Measurements from ENCODE around the gene PLEKHG3. TPM values are rescaled to one million over a fixed set of nuclear protein-coding genes. Genes with fewer than 3 reads are reported as not detected.
"Not testable (repeated sequence)": the region's sequence is repeated elsewhere in the genome, so short reads cannot be mapped to it uniquely, and the experiment has no call there.

Gene PLEKHG3
- total RNA-seq, 1 donor from 2014 or later, result 26.7 TPM

GRCh38 chr14:64686282-64686615 is 18.0 kb upstream of the PLEKHG3 start:
- intact Hi-C loops (cut with micrococcal nuclease), result no loop called here

- intact Hi-C loops (cut with micrococcal nuclease), result no loop called here
These were observed 16.2 kb upstream of the PLEKHG3 start for GRCh38 chr14:64688031-64688430.

- intact Hi-C loops (cut with micrococcal nuclease), result no loop called here
These were observed 15.4 kb upstream of the PLEKHG3 start for GRCh38 chr14:64688811-64689281.

- intact Hi-C loops (cut with micrococcal nuclease), result no loop called here
These were observed 14.9 kb upstream of the PLEKHG3 start for GRCh38 chr14:64689289-64689688.

GRCh38 chr14:64690607-64691006 is 13.6 kb upstream of the PLEKHG3 start:
- intact Hi-C loops (cut with micrococcal nuclease), result not testable (repeated sequence)

- intact Hi-C loops (cut with micrococcal nuclease), result no loop called here
These were observed 12.8 kb upstream of the PLEKHG3 start for GRCh38 chr14:64691376-64691775.

- intact Hi-C loops (cut with micrococcal nuclease), result no loop called here
These were observed 11.8 kb upstream of the PLEKHG3 start for GRCh38 chr14:64692189-64692985.

GRCh38 chr14:64692986-64693809 is 11.0 kb upstream of the PLEKHG3 start:
- intact Hi-C loops (cut with micrococcal nuclease), result no loop called here

- intact Hi-C loops (cut with micrococcal nuclease), result no loop called here
These were observed 10.4 kb upstream of the PLEKHG3 start for GRCh38 chr14:64693810-64694165.

GRCh38 chr14:64695071-64695470 is 9.2 kb upstream of the PLEKHG3 start:
- intact Hi-C loops (cut with micrococcal nuclease), result no loop called here

- intact Hi-C loops (cut with micrococcal nuclease), result no loop called here
These were observed 7.8 kb upstream of the PLEKHG3 start for GRCh38 chr14:64696355-64696857.

GRCh38 chr14:64698903-64699302 is 5.3 kb upstream of the PLEKHG3 start:
- intact Hi-C loops (cut with micrococcal nuclease), result no loop called here

- intact Hi-C loops (cut with micrococcal nuclease), result loop anchor here (10.0 kb wide), 1 partner anchor 155 kb away; the partner anchor contains the start of genes HSPA2 and PPP1R36
These were observed 3.9 kb upstream of the PLEKHG3 start for GRCh38 chr14:64700290-64700689.

- intact Hi-C loops (cut with micrococcal nuclease), result loop anchor here (10.0 kb wide), 1 partner anchor 156 kb away; the partner anchor contains the start of genes HSPA2 and PPP1R36
These were observed 3.3 kb upstream of the PLEKHG3 start for GRCh38 chr14:64700894-64701293.

- intact Hi-C loops (cut with micrococcal nuclease), result loop anchor here (10.0 kb wide), 1 partner anchor 157 kb away; the partner anchor contains the start of genes HSPA2 and PPP1R36
These were observed 2.6 kb upstream of the PLEKHG3 start for GRCh38 chr14:64701660-64702059.

- intact Hi-C loops (cut with micrococcal nuclease), result loop anchor here (10.0 kb wide), 1 partner anchor 158 kb away; the partner anchor contains the start of genes HSPA2 and PPP1R36
These were observed 1.5 kb upstream of the PLEKHG3 start for GRCh38 chr14:64702493-64703394.

GRCh38 chr14:64703395-64704142 is 655 bp upstream of the PLEKHG3 start:
- intact Hi-C loops (cut with micrococcal nuclease), result loop anchor here (10.0 kb wide), 1 partner anchor 159 kb away; the partner anchor contains the start of genes HSPA2 and PPP1R36

GRCh38 chr14:64704743-64705380 is 638 bp downstream of the PLEKHG3 start:
- intact Hi-C loops (cut with micrococcal nuclease), result loop anchor here (5.0 to 10.0 kb wide), 3 partner anchors 33 to 160 kb away; partner anchors contain the start of genes HSPA2 and PPP1R36

- intact Hi-C loops (cut with micrococcal nuclease), result loop anchor here (5.0 to 10.0 kb wide), 3 partner anchors 33 to 161 kb away; partner anchors contain the start of genes HSPA2 and PPP1R36
These were observed 1.3 kb downstream of the PLEKHG3 start for GRCh38 chr14:64705381-64706118.
